Endothelial cell of umbilical vein (primary cell): ENCODE measurements around the gene DHRS9. TPM values are rescaled to one million over a fixed set of nuclear protein-coding genes. Genes with fewer than 3 reads are reported as not detected.

Experiments used
- BruUV-seq: library from RNA; stranded (reverse); fragments of 400-500 nt; replicated peaks from 2 replicates; lab custom pipeline; 2021; lab: Mats Ljungman, UMichigan
- CTCF ChIA-PET: fragments of 300-600, 350-600 bp; sonication (Branson Sonifier 250); formaldehyde crosslinking; loops from one replicate; lab custom pipeline; 2021; ENCODE audit warnings: antibody characterized with exemption, inconsistent platforms; lab: Charles Lee
- POLR2A ChIA-PET: fragments of 300-600, 350-600 bp; sonication (Branson Sonifier 250); formaldehyde crosslinking; loops from one replicate; lab custom pipeline; 2021; ENCODE audit warnings: antibody characterized with exemption, inconsistent platforms; lab: Charles Lee
- DNase-seq: peaks from one replicate; pipeline ENCODE4 v3.0.0-alpha.2; 2011; ENCODE audit warnings: low read depth, low spot score
- FAIRE-seq: peaks from 2 replicates; lab custom pipeline; 2011; peaks lifted over from hg19 to GRCh38; lab: Jason Lieb, UNC
- H2AFZ ChIP-seq: 2 replicates; pipeline ENCODE4 v1.6.0; 2012; ENCODE audit warnings: low read depth, low read length, control low read depth, inconsistent platforms
- H3K27ac ChIP-seq: 2 replicates; pipeline ENCODE4 v1.5.1; 2011; ENCODE audit warnings: low read depth, mild to moderate bottlenecking, control low read depth, low read length, moderate library complexity; ENCODE audit not compliant: insufficient read depth
- H3K27me3 ChIP-seq, 2 experiments: 2 replicates each; pipeline versions ENCODE4 v1.6.0 to v1.6.1; 2011; ENCODE audit warnings: low read length in 2 of 2, mixed read lengths in 1 of 2; ENCODE audit not compliant: control insufficient read depth in 2 of 2, insufficient read depth in 2 of 2
- H3K36me3 ChIP-seq, 2 experiments: 2 replicates in 1 of 2; 3 replicates in 1 of 2; pipeline ENCODE4 v1.5.1; 2011; ENCODE audit warnings: low read length in 2 of 2, mild to moderate bottlenecking in 1 of 2, moderate library complexity in 1 of 2; ENCODE audit not compliant: control insufficient read depth in 2 of 2, insufficient read depth in 2 of 2; ENCODE audit errors: extremely low read depth in 1 of 2
- H3K4me1 ChIP-seq: 3 replicates; pipeline ENCODE4 v1.5.1; 2011; ENCODE audit warnings: mild to moderate bottlenecking, low read length; ENCODE audit not compliant: control insufficient read depth, insufficient read depth; ENCODE audit errors: extremely low read depth
- H3K4me2 ChIP-seq: 2 replicates; pipeline ENCODE4 v1.6.1; 2011; ENCODE audit warnings: low read length, control low read depth, mixed read lengths; ENCODE audit not compliant: insufficient read depth
- H3K4me3 ChIP-seq, 3 experiments: fragments of 200-600 bp in 1 of 3; sonication (generic), shearing (Covaris generic) in 1 of 3; replicated peaks in 1 of 3; 2 replicates each; pipeline ENCODE4 v1.5.1; 2011 to 2016; ENCODE audit warnings: control low read depth in 3 of 3, low read length in 3 of 3, mild to moderate bottlenecking in 2 of 3, inconsistent platforms in 1 of 3, low read depth in 1 of 3, moderate library complexity in 1 of 3; ENCODE audit not compliant: insufficient read depth in 1 of 3
- H3K79me2 ChIP-seq: 2 replicates; pipeline ENCODE4 v1.6.0; 2012; ENCODE audit warnings: low read length, inconsistent platforms; ENCODE audit not compliant: control insufficient read depth, insufficient read depth
- H3K9ac ChIP-seq: replicated peaks from 2 replicates; pipeline ENCODE3; 2011; ENCODE audit warnings: low read length, control low read depth; ENCODE audit not compliant: insufficient read depth; ENCODE audit errors: extremely low read depth
- H3K9me1 ChIP-seq: replicated peaks from 3 replicates; pipeline ENCODE4 v1.6.0; 2011; ENCODE audit warnings: mild to moderate bottlenecking, low read length; ENCODE audit not compliant: control insufficient read depth, insufficient read depth; ENCODE audit errors: extremely low read depth
- H3K9me3 ChIP-seq: replicated peaks from 2 replicates; pipeline ENCODE4 v1.5.1; 2012; ENCODE audit warnings: low read length, inconsistent platforms; ENCODE audit not compliant: control insufficient read depth, insufficient read depth
- H4K20me1 ChIP-seq: replicated peaks from 2 replicates; pipeline ENCODE3; 2011; ENCODE audit warnings: mild to moderate bottlenecking, low read length; ENCODE audit not compliant: control insufficient read depth, insufficient read depth; ENCODE audit errors: extremely low read depth
- CTCF ChIP-seq, 2 donors: IDR thresholded peaks; 1 replicate in 1 of 2; 2 replicates in 1 of 2; pipeline ENCODE4 v1.5.1; 2011; ENCODE audit warnings: low read length in 2 of 2, mild to moderate bottlenecking in 2 of 2, moderate library complexity in 2 of 2, control low read depth in 1 of 2, inconsistent platforms in 1 of 2, low read depth in 1 of 2; ENCODE audit not compliant: insufficient read depth in 1 of 2; ENCODE audit errors: extremely low read depth in 1 of 2
- EZH2 ChIP-seq: IDR thresholded peaks from 2 replicates; pipeline ENCODE4 v1.6.1; 2012; ENCODE audit warnings: borderline replicate concordance, low read depth, mild to moderate bottlenecking, moderate library complexity, low read length, inconsistent platforms; ENCODE audit not compliant: severe bottlenecking
- FOS ChIP-seq: IDR thresholded peaks from 2 replicates; pipeline ENCODE4 v1.6.1; 2011; ENCODE audit warnings: mild to moderate bottlenecking, low read length, moderate library complexity, borderline replicate concordance; ENCODE audit not compliant: insufficient read depth
- GATA2 ChIP-seq: IDR thresholded peaks from 2 replicates; pipeline ENCODE4 v1.7.0; 2011; ENCODE audit warnings: low read depth, mild to moderate bottlenecking, moderate library complexity, mixed read lengths, low read length; ENCODE audit not compliant: insufficient read length, insufficient read depth
- JUN ChIP-seq: IDR thresholded peaks from 2 replicates; pipeline ENCODE4 v1.6.1; 2011; ENCODE audit warnings: borderline replicate concordance, low read depth; ENCODE audit not compliant: insufficient read length, insufficient read depth
- MAX ChIP-seq: IDR thresholded peaks from 2 replicates; pipeline ENCODE4 v1.6.1; 2011; ENCODE audit not compliant: insufficient read depth, insufficient read length
- MYC ChIP-seq: IDR thresholded peaks from one replicate; pipeline ENCODE4 v1.6.1; 2011; ENCODE audit warnings: mild to moderate bottlenecking, low read depth, low read length
- POLR2A ChIP-seq: IDR thresholded peaks from 2 replicates; pipeline ENCODE4 v1.6.1; 2012; ENCODE audit warnings: low read depth, mild to moderate bottlenecking, control low read depth, low read length
- POLR2AphosphoS5 ChIP-seq: IDR thresholded peaks from 2 replicates; pipeline ENCODE4 v1.6.1; 2012; ENCODE audit warnings: low read depth, mild to moderate bottlenecking, control low read depth, low read length, moderate library complexity; ENCODE audit not compliant: insufficient read depth
- dilution Hi-C: fragments of 300-500 bp; cut with MboI; formaldehyde crosslinking; loops from one replicate; pipeline ENCODE4 v1.15.0; 2019; ENCODE audit warnings: low sequenced_read_pairs; ENCODE audit not compliant: extremely low pct_ligation_motif_present
- intact Hi-C: fragments of 100-400 bp; cut with micrococcal nuclease; formaldehyde crosslinking; loops from one replicate; pipeline ENCODE4 v1.10.0; 2022
- polyA plus RNA-seq, 4 experiments: library from polyadenylated mRNA; depleted of rRNA in 3 of 4; stranded (reverse) in 3 of 4; unstranded in 1 of 4; fragments of >200 nt; gene quantifications; 2 replicates each; pipeline versions ENCODE4 v1.2.1 to v1.2.3, GENCODE V29; 2011 to 2012; ENCODE audit warnings: missing spikeins in 1 of 4
- total RNA-seq: library from RNA; stranded (reverse); gene quantifications from 2 replicates; pipeline ENCODE4 v1.2.3, GENCODE V29; 2021

DHRS9 gene
- total and polyA plus RNA-seq, 2 donors (not counting 3 experiments of a cell fraction or from before 2014, with no cell fraction given) = 0.40 TPM; not detected in 1

- Histone ChIP-seq H3K27me3 (no peaks in the 10 kb centered on the region), H2AFZ (no peak overlapping the region), H3K4me2 (no peak overlapping the region), H3K9me1 (no peaks in the 10 kb centered on the region), H3K9ac (no peak overlapping the region), H3K9me3 (no peaks in the 10 kb centered on the region), H4K20me1 (no peaks in the 10 kb centered on the region), H3K27ac (no peak overlapping the region), H3K4me3 (no peak overlapping the region), H3K36me3 (no peaks in the 10 kb centered on the region), H3K79me2 (no peaks in the 10 kb centered on the region), H3K4me1 (no peaks in the 10 kb centered on the region)
- no peak for DNase-seq
- ChIA-PET CTCF (no interaction called here), POLR2A (no interaction called here)
- dilution Hi-C loops = no loop called here
- BruUV-seq = no TSS peak
- TF ChIP-seq FOS = no peak
- TF ChIP-seq JUN = no peak
- no peak for TF ChIP-seq POLR2AphosphoS5
- no peak for TF ChIP-seq MYC
- no peak for TF ChIP-seq GATA2
- TF ChIP-seq CTCF (IDR thresholded peaks at IDR 0.05; ENCODE audit: extremely low read depth in 1 of 2, insufficient read depth in 1 of 2, low read depth in 1 of 2, low read length in 2 of 2) = no peak
- TF ChIP-seq MAX = no peak
- TF ChIP-seq EZH2 = no peak
- TF ChIP-seq POLR2A = no peak
- intact Hi-C loops = no loop called here
- FAIRE-seq = no peak
Observed at GRCh38 chr2:169034984-169035544, 34.3 kb upstream of the DHRS9 start.
